Measurements from ENCODE around the gene ARSI. TPM values are rescaled to one million over a fixed set of nuclear protein-coding genes. Genes with fewer than 3 reads are reported as not detected.

ARSI gene
- total RNA-seq, 2 donors from 2014 or later, result 0.26 TPM; not detected in 1

GRCh38 chr5:150247726-150248125, 55.0 kb downstream of the ARSI start:
- intact Hi-C loops (cut with DNase I), result no loop called here
- no peaks in the 10 kb centered on the region for H3K27me3 ChIP-seq
- WGBS, 2 donors, result 87 to 92% methylated on average over 9 of the region's 9 CpGs

GRCh38 chr5:150246835-150247234, 55.9 kb downstream of the ARSI start:
- 89 to 100% methylated on average over 1 to 5 of the region's 5 CpGs for WGBS, 2 donors
- no peaks in the 10 kb centered on the region for H3K27me3 ChIP-seq
- no peaks in the 10 kb centered on the region for H3K36me3 ChIP-seq (replicated peaks in 1 of 2; ENCODE audit: insufficient read depth in 1 of 2, low read depth in 2 of 2)
- no peak overlapping the region for H3K27ac ChIP-seq
- H3K9me3 ChIP-seq, result no peaks in the 10 kb centered on the region
- H3K4me1 ChIP-seq, result no peaks in the 10 kb centered on the region
- ATAC-seq, result no peak
- TF ChIP-seq POLR2A (IDR thresholded peaks at IDR 0.05) (no peak), CTCF (IDR thresholded peaks at IDR 0.05) (no peak)
- intact Hi-C loops (cut with DNase I), result no loop called here
- DNase-seq, result no peak
- no peak overlapping the region for H3K4me3 ChIP-seq

More at GRCh38 chr5:150247726-150248125, 55.0 kb downstream of the ARSI start:
- TF ChIP-seq POLR2A (IDR thresholded peaks at IDR 0.05), result no peak
- no peak for TF ChIP-seq CTCF (IDR thresholded peaks at IDR 0.05)
- no peaks in the 10 kb centered on the region for H3K4me1 ChIP-seq
- no peaks in the 10 kb centered on the region for H3K9me3 ChIP-seq
- no peak for DNase-seq
- no peak overlapping the region for H3K27ac ChIP-seq
- H3K4me3 ChIP-seq, result no peak overlapping the region
- no peak for ATAC-seq
- H3K36me3 ChIP-seq (replicated peaks in 1 of 2; ENCODE audit: insufficient read depth in 1 of 2, low read depth in 2 of 2), result no peaks in the 10 kb centered on the region

GRCh38 chr5:150246429-150246828, 56.3 kb downstream of the ARSI start:
- intact Hi-C loops (cut with DNase I), result no loop called here
- ATAC-seq (no peak), DNase-seq (no peak)
- TF ChIP-seq CTCF (IDR thresholded peaks at IDR 0.05) (no peak), POLR2A (IDR thresholded peaks at IDR 0.05) (no peak)
- Histone ChIP-seq H3K9me3 (no peaks in the 10 kb centered on the region), H3K4me1 (no peaks in the 10 kb centered on the region), H3K36me3 (replicated peaks in 1 of 2; ENCODE audit: insufficient read depth in 1 of 2, low read depth in 2 of 2) (no peaks in the 10 kb centered on the region), H3K27ac (no peak overlapping the region), H3K4me3 (no peak overlapping the region), H3K27me3 (no peaks in the 10 kb centered on the region)
- 89 to 91% methylated on average over 5 of the region's 5 CpGs for WGBS, 2 donors

Other genes with a start within 250 kb of the ARSI start
- 10 to 100 TPM in 1 of 2 donors, 1 to 10 TPM in 1; 5.3 to 13.5 TPM for gene CSF1R, start 216.4 kb downstream of the ARSI start, total RNA-seq
- gene PDGFRB, start 147.1 kb downstream of the ARSI start, total RNA-seq, result 10 to 100 TPM; 24.1 to 34.2 TPM
- gene CDX1, start 136.1 kb downstream of the ARSI start, total RNA-seq, result not detected
- not detected for gene SLC6A7, start 112.8 kb downstream of the ARSI start, total RNA-seq
- gene CAMK2A, start 13.1 kb downstream of the ARSI start, total RNA-seq, result under 1 TPM in 1 of 2 donors, not detected in 1; 0.26 TPM
- gene TCOF1, start 54.8 kb upstream of the ARSI start, total RNA-seq, result 10 to 100 TPM; 18.9 to 23.4 TPM
- 100 to 1,000 TPM; 130 to 405 TPM for gene CD74, start 110.0 kb upstream of the ARSI start, total RNA-seq
- 1,000 to 10,000 TPM; 1,348 to 2,916 TPM for gene RPS14, start 146.8 kb upstream of the ARSI start, total RNA-seq
- gene NDST1, start 205.2 kb upstream of the ARSI start, total RNA-seq, result 10 to 100 TPM; 37.6 to 56.0 TPM